OCI-LY1 (cell line): Measurements from ENCODE around the gene RADIL.

Experiments
- CTCF ChIP-seq: fragments of 200-600 bp; sonication (generic), shearing (Covaris generic); IDR thresholded peaks from 2 replicates; pipeline ENCODE4 v1.5.1; 2017; ENCODE audit warnings: mild to moderate bottlenecking, antibody characterized with exemption, low read length, moderate library complexity, mixed read lengths
- EZH2 ChIP-seq: fragments of 200-600 bp; sonication (generic), shearing (Covaris generic); IDR thresholded peaks from 2 replicates; pipeline ENCODE4 v1.8.0; 2017; ENCODE audit warnings: borderline replicate concordance, mixed run types, mild to moderate bottlenecking, antibody characterized with exemption, low read length, moderate library complexity, mixed read lengths

GRCh38 chr7:4760952-4761351, 122.6 kb downstream of the RADIL start:
- TF ChIP-seq CTCF = no peak
- TF ChIP-seq EZH2 = no peak
